Mesenchymal stem cell (in vitro differentiated cells and primary cell): Measurements from ENCODE around the gene HYAL3.

Source experiments
- DNase-seq: peaks from one replicate; pipeline ENCODE4 v3.0.0-alpha.2; 2013
- H2AFZ ChIP-seq: one replicate; pipeline ENCODE4 v1.6.1; 2013; ENCODE audit warnings: low read depth, mild to moderate bottlenecking, control low read depth, inconsistent platforms, low read length, moderate library complexity
- H2AK5ac ChIP-seq: 2 replicates; pipeline ENCODE4 v1.6.1; 2013; ENCODE audit warnings: low read length, moderate library complexity, mild to moderate bottlenecking, inconsistent platforms; ENCODE audit not compliant: severe bottlenecking
- H2BK120ac ChIP-seq: one replicate; pipeline ENCODE4 v1.6.1; 2013; ENCODE audit warnings: low read depth, mild to moderate bottlenecking, inconsistent platforms, low read length, moderate library complexity
- H2BK12ac ChIP-seq, 2 experiments: one replicate each; pipeline ENCODE4 v1.6.1; 2013; ENCODE audit warnings: inconsistent platforms in 2 of 2, low read length in 2 of 2, mild to moderate bottlenecking in 2 of 2, moderate library complexity in 2 of 2, control low read depth in 1 of 2
- H2BK15ac ChIP-seq: one replicate; pipeline ENCODE4 v1.6.1; 2013; ENCODE audit warnings: mild to moderate bottlenecking, low read depth, inconsistent platforms; ENCODE audit not compliant: poor library complexity, severe bottlenecking
- H2BK5ac ChIP-seq: 2 replicates; pipeline ENCODE4 v1.6.1; 2013; ENCODE audit warnings: low read depth, mild to moderate bottlenecking, low read length, control low read depth, inconsistent platforms; ENCODE audit not compliant: poor library complexity, severe bottlenecking
- H3K14ac ChIP-seq, 2 experiments: one replicate each; pipeline ENCODE4 v1.6.1; 2013; ENCODE audit warnings: inconsistent platforms in 2 of 2, low read length in 2 of 2, control low read depth in 1 of 2, mild to moderate bottlenecking in 1 of 2, moderate library complexity in 1 of 2
- H3K18ac ChIP-seq, 2 experiments: one replicate each; pipeline ENCODE4 v1.6.1; 2013; ENCODE audit warnings: inconsistent platforms in 2 of 2, low read length in 2 of 2, control low read depth in 1 of 2, low read depth in 1 of 2, mild to moderate bottlenecking in 1 of 2
- H3K23ac ChIP-seq, 2 experiments: one replicate each; pipeline ENCODE4 v1.6.1; 2013; ENCODE audit warnings: inconsistent platforms in 2 of 2, low read length in 2 of 2, mild to moderate bottlenecking in 2 of 2, moderate library complexity in 2 of 2, control low read depth in 1 of 2
- H3K27ac ChIP-seq: 2 replicates; pipeline ENCODE4 v1.5.1; 2013; ENCODE audit warnings: mild to moderate bottlenecking, moderate library complexity, low read length, control low read depth, inconsistent platforms; ENCODE audit not compliant: poor library complexity, severe bottlenecking
- H3K27me3 ChIP-seq, 2 experiments: 2 replicates each; pipeline versions ENCODE4 v1.6.1 to v1.7.0; 2013; ENCODE audit warnings: low read length in 2 of 2, mild to moderate bottlenecking in 2 of 2, moderate library complexity in 2 of 2, control low read depth in 1 of 2, inconsistent platforms in 1 of 2; ENCODE audit not compliant: control insufficient read depth in 1 of 2, insufficient read depth in 1 of 2
- H3K36me3 ChIP-seq, 2 experiments: 2 replicates each; pipeline versions ENCODE4 v1.6.1 to v1.7.0; 2013; ENCODE audit warnings: low read length in 2 of 2, control low read depth in 1 of 2, inconsistent platforms in 1 of 2, low read depth in 1 of 2, mild to moderate bottlenecking in 1 of 2; ENCODE audit not compliant: insufficient read depth in 2 of 2, control insufficient read depth in 1 of 2
- H3K4ac ChIP-seq, 2 experiments: one replicate each; pipeline ENCODE4 v1.6.1; 2013; ENCODE audit warnings: inconsistent platforms in 2 of 2, low read length in 2 of 2, mild to moderate bottlenecking in 2 of 2, moderate library complexity in 2 of 2, control low read depth in 1 of 2, low read depth in 1 of 2
- H3K4me1 ChIP-seq: 2 replicates; pipeline ENCODE4 v1.6.1; 2013; ENCODE audit warnings: low read depth, low read length, control low read depth; ENCODE audit not compliant: control insufficient read depth, insufficient read depth
- H3K4me2 ChIP-seq: 2 replicates; pipeline ENCODE4 v1.6.1; 2013; ENCODE audit warnings: low read length, mild to moderate bottlenecking, inconsistent platforms; ENCODE audit not compliant: poor library complexity, severe bottlenecking
- H3K4me3 ChIP-seq, 2 experiments: 2 replicates each; pipeline versions ENCODE4 v1.5.1 to v1.7.0; 2013; ENCODE audit warnings: low read length in 2 of 2, mild to moderate bottlenecking in 2 of 2, control low read depth in 1 of 2, low read depth in 1 of 2; ENCODE audit not compliant: insufficient read depth in 1 of 2
- H3K79me1 ChIP-seq: replicated peaks from 2 replicates; pipeline ENCODE4 v1.6.1; 2013; ENCODE audit warnings: mild to moderate bottlenecking, control low read depth, low read length, inconsistent platforms; ENCODE audit not compliant: poor library complexity, severe bottlenecking
- H3K9ac ChIP-seq: 2 replicates; pipeline ENCODE4 v1.7.0; 2013; ENCODE audit warnings: mild to moderate bottlenecking, low read length, moderate library complexity
- H3K9me3 ChIP-seq: 2 replicates; pipeline ENCODE4 v1.7.0; 2013; ENCODE audit warnings: mild to moderate bottlenecking, low read length; ENCODE audit not compliant: control insufficient read depth
- H4K8ac ChIP-seq: one replicate; pipeline ENCODE4 v1.6.1; 2013; ENCODE audit warnings: inconsistent platforms, mild to moderate bottlenecking, low read length, moderate library complexity
- H4K91ac ChIP-seq: one replicate; pipeline ENCODE4 v1.6.1; 2013; ENCODE audit warnings: mild to moderate bottlenecking, low read length, inconsistent platforms
- WGBS: methylation state at CpG from one replicate; pipeline ENCODE4 v1.1.7; 2013; ENCODE audit warnings: mixed read lengths; 5-methylcytosine and 5-hydroxymethylcytosine counted together

The HYAL3 gene

DNA sequence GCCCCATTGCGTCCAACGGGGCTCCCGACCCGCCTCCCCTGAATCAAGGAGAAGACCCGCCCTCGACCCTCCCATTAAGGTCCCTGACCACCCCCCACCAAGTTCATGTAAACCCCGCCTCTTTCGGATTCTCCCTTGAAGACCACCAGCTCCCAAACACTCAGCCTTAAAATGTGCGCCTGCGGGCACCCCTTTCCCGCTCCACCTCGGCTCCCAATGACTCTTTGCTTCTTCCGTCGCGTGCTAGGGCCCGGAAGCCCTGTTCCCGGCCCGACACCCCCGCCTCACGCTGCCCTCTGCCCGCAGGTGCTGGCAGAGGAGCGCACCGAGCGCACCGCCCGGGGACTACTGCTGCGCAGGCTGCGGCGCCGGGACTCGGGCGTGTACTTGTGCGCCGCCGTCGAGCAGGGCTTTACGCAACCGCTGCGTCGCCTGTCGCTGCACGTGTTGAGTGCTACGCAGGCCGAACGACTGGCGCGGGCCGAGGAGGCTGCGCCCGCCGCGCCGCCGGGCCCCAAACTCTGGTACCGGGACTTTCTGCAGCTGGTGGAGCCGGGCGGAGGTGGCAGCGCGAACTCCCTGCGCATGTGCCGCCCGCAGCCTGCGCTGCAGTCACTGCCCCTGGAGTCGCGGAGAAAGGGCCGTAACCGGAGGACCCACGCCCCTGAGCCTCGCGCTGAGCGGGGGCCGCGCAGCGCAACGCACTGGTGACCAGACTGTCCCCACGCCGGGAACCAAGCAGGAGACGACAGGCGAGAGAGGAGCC is 23.0 kb downstream of the HYAL3 start:
- no peaks in the 10 kb centered on the region for H3K79me1 ChIP-seq
- no peak overlapping the region for H2BK5ac ChIP-seq
- peaks cover 22% of the 10 kb centered on the region for H3K4me1 ChIP-seq
- H2BK120ac ChIP-seq: no peak overlapping the region
- H3K27me3 ChIP-seq: peaks cover 21 to 31% of the 10 kb centered on the region in 2 experiments
- WGBS: 32% methylated on average over 75 of the region's 79 CpGs
- no peak overlapping the region for H3K14ac ChIP-seq
- H3K23ac ChIP-seq: no peak overlapping the region
- DNase-seq: no peak
- no peak overlapping the region for H4K91ac ChIP-seq
- no peak overlapping the region for H4K8ac ChIP-seq
- no peak overlapping the region for H3K27ac ChIP-seq
- no peak overlapping the region for H2BK12ac ChIP-seq
- peaks cover 0 to 5% of the 10 kb centered on the region in 2 experiments for H3K36me3 ChIP-seq
- no peak overlapping the region for H3K18ac ChIP-seq
- no peak overlapping the region for H2BK15ac ChIP-seq
- H3K4me3 ChIP-seq: peak overlapping the region in 1 of 2 experiments; percentile 7
- H3K9me3 ChIP-seq: no peaks in the 10 kb centered on the region
- H3K9ac ChIP-seq: no peak overlapping the region
- no peak overlapping the region for H3K4ac ChIP-seq
- no peak overlapping the region for H3K4me2 ChIP-seq
- no peak overlapping the region for H2AFZ ChIP-seq
- H2AK5ac ChIP-seq: no peak overlapping the region

DNA sequence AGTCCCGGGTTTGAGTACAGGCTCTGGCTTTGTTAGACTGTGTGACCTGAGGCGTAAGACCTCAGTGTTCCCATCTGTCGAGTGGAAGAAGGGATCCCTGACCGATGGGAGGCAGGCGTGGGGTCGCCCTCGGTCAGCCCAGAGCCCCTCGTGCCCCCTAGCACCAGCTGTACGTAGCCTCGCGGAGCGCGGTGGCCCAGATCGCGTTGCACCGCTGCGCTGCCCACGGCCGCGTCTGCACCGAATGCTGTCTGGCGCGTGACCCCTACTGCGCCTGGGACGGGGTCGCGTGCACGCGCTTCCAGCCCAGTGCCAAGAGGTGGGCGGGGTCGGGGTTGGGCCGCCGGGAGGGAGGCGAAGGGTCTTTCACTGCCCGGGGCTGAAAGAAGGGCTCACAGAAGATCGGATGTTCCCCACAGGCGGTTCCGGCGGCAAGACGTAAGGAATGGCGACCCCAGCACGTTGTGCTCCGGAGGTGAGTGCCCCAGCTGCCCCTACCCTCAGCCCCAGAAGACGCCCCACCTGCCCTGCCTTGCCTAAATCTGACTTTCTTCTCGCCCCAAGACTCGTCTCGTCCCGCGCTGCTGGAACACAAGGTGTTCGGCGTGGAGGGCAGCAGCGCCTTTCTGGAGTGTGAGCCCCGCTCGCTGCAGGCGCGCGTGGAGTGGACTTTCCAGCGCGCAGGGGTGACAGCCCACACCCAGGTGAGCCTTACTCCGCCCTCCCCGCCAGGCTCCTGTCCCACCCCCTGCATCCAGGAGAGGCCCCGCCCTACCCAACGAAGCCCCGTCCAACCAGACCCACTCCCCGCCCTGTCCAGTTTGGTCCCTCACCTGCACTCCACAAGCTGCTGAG is 23.8 kb downstream of the HYAL3 start:
- Histone ChIP-seq H3K18ac (no peak overlapping the region), H3K27ac (no peak overlapping the region), H3K14ac (peak overlapping the region in 1 of 2 experiments; percentile 58), H3K79me1 (no peaks in the 10 kb centered on the region), H3K23ac (no peak overlapping the region), H4K8ac (no peak overlapping the region), H2AK5ac (no peak overlapping the region), H3K4me2 (peak overlapping the region; percentile 47), H2BK15ac (no peak overlapping the region), H3K9me3 (no peaks in the 10 kb centered on the region), H3K4me1 (peaks cover 28% of the 10 kb centered on the region), H2BK5ac (no peak overlapping the region), H3K9ac (no peak overlapping the region), H2BK12ac (no peak overlapping the region), H3K4me3 (peak overlapping the region in 1 of 2 experiments; percentile 23), H2BK120ac (no peak overlapping the region), H2AFZ (no peak overlapping the region), H4K91ac (peak overlapping the region; percentile 6), H3K27me3 (peaks cover 21 to 31% of the 10 kb centered on the region in 2 experiments), H3K4ac (no peak overlapping the region), H3K36me3 (peaks cover 0 to 5% of the 10 kb centered on the region in 2 experiments)
- no peak for DNase-seq
- 19% methylated on average over 59 of the region's 65 CpGs for WGBS

DNA sequence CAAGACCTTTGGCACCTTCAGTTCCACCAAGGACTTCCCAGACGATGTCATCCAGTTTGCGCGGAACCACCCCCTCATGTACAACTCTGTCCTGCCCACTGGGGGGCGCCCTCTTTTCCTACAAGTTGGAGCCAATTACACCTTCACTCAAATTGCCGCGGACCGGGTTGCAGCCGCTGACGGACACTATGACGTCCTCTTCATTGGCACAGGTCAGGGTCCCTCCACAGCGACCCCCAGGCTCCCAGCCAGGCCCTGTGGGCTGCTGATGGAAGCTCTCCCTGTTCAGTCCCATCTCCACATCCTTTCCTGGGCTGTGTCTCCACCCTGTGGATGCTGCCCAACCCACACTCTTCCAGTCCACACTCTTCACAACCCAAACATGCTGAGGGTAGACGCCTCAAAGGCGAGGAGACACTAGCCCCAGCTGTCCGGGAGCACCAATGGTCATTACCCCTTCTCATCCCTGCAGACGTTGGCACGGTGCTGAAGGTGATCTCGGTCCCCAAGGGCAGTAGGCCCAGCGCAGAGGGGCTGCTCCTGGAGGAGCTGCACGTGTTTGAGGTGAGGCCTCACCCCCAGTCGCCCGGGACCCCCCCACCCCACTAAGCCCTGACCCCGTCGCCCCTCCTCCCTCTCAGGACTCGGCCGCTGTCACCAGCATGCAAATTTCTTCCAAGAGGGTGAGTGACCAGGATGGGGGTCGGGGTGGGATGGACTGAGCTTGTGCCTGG is 24.7 kb downstream of the HYAL3 start:
- Histone ChIP-seq H3K14ac (no peak overlapping the region), H2AFZ (no peak overlapping the region), H3K4me2 (no peak overlapping the region), H3K9ac (no peak overlapping the region), H2BK12ac (no peak overlapping the region), H4K8ac (no peak overlapping the region), H3K4me3 (no peak overlapping the region), H2BK5ac (no peak overlapping the region), H4K91ac (no peak overlapping the region), H3K18ac (no peak overlapping the region), H3K4ac (no peak overlapping the region), H2AK5ac (no peak overlapping the region), H3K27ac (no peak overlapping the region), H3K23ac (no peak overlapping the region), H3K79me1 (no peaks in the 10 kb centered on the region), H3K9me3 (no peaks in the 10 kb centered on the region), H3K4me1 (peaks cover 36% of the 10 kb centered on the region), H3K36me3 (peaks cover 0 to 5% of the 10 kb centered on the region in 2 experiments), H3K27me3 (peaks cover 21 to 31% of the 10 kb centered on the region in 2 experiments), H2BK15ac (no peak overlapping the region), H2BK120ac (no peak overlapping the region)
- WGBS: 30% methylated on average over 19 of the region's 26 CpGs
- peak; percentile 67 for DNase-seq
